DMS 273 treated with DMSO at 0.1 percent for 48 hours (cell line): Measurements from ENCODE around the gene PERCC1.
A peak's percentile ranks its signal among the peaks of the same experiment; 100 is the strongest.
"Not testable (repeated sequence)": the region's sequence is repeated elsewhere in the genome, so short reads cannot be mapped to it uniquely, and the experiment has no call there.

ENCODE experiments used
- DNase-seq: peaks from one replicate; lab custom pipeline; 2025; lab: John Stamatoyannopoulos, UW

The PERCC1 gene

DNA sequence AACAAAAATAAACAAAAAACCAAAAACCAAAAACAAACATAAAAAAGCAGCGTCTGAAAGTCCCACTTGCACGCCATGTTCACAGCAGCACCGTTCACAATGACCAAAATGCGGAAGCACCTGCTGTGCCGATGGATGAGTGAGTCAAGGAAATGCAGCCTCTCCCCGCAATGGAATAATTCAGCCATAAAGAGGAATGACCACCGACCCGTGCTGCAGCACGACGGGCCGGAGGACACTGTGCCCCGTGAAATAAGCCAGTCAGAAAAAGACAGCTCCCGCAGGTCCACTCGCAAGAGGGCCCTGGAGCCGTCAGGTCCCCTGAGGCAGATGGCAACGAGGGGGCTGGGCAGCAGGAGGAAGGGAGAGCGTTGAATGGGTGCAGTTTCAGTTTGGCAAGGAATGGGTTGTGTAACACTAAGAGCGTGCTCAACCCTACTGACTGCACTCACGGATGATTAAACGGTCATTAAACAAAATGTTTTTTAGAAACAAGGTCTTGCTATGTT, 38.9 kb downstream of the PERCC1 start:
- DNase-seq = no peak

DNA sequence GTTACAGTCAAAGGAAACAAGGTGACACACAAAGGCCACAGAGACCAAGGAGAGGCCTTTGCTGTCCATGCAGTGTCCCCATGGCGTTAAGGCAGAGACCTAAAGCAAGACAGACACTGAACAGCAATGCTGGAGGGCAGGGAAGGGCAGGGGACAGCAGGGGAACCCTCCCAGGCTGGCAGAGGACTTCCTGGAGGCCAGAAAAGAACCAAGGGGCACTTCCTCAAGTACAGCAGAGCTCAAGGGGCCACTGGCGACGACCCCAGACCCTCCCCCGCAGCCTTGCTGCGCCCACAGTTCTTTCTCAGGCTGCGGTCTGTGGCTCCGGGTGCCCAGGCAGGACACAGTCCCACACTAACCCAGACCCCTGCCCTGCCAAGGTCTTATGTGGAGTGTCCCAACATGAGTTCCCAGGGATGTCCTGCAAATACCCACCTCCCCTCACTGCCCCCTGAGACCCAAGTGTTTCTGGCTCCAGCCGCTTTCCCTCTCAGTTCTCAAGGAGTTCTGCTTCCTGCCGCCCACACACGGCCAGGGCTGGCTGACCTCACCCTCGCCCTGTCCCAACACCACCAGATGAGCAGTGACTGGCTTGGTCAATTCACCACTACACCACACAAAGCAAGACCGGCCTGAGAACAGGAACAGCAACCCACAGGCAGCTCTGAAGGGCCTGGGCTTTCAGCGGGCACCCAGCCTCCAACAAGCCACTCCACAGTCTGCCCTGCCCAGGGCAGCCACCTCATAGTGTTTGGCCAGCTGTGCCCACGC, 39.8 kb downstream of the PERCC1 start:
- DNase-seq = no peak

DNA sequence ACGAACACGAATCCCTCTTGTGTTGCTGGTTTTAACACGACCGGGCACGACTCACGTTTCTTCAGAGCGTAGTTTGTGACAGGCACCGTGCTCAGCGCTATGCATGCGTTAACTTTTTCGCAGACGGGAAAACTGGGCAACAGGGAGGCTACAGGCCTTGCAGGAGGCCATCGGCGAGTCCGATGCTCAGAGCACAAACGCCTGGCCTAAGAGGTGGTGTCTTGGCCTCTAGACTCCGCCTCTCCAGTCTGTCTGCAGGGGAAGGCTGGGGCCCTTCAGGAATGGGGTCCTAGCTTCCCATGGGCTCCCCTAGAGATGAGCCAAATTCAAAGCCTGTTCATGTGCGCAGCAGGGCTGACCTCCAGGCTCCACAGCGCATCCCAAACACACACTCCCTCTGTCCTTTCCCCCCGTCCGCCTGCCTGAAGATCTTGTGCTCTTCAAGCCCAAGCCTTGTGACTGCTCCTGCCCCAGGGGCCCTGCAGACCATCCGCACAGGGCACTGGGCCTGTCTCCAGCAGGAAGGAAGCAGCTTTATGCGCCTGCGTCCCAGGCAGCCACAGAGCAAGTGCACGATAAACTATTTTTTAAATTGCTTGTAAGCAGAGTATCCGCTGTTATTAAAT, 40.8 kb downstream of the PERCC1 start:
- no peak for DNase-seq

DNA sequence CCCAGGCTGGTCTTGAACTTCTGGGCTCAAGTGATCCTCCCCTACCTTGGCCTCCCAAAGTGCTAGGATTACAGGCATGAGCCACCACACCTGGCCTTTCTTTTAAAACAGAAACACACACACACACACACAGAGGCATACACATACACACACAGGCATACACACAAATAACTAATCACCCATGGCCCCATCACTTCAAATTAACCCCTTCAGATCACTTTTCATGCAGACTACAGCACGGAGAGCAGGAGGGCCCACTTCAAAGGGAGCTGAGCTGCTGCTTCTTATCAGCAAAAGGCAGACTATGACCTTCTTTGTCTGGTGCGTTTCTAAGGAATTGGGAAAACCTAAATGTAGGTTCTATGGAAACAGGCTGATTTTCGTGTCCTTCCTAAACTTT, 42.1 kb downstream of the PERCC1 start:
- DNase-seq = no peak

DNA sequence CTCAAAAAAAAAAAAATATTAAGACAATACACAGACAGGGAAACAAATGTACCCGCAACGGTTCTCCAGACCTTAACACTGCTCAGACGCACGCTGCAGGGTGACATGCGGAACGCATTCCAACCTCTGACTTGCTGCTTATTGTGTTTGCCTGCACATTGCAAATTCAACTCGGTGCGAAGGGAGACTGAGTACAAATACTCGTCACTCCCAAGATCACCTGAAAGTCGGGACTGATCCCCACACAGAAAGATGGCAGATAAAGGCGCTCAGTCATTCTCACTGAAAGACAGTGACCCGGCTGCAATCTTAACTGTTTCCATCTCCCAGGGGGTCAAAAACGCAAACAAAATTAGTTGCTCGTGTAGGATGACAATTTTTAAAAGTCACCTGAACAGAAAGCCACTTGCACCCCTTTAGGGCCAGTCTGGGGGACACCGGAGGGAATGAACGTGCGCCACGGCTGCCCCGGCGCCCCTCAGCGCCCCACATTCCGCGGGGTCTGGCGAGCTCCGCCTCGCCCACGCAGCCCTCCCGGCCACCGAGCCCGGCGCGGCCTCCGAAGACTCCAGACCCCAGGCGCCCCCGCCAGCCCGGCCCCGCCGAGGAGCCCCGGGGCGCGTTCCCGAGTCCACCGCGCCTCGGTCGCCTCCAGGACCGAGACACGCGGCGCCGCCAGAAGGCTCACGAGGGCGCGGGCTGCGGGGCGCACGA, 43.4 kb downstream of the PERCC1 start:
- DNase-seq = no peak

DNA sequence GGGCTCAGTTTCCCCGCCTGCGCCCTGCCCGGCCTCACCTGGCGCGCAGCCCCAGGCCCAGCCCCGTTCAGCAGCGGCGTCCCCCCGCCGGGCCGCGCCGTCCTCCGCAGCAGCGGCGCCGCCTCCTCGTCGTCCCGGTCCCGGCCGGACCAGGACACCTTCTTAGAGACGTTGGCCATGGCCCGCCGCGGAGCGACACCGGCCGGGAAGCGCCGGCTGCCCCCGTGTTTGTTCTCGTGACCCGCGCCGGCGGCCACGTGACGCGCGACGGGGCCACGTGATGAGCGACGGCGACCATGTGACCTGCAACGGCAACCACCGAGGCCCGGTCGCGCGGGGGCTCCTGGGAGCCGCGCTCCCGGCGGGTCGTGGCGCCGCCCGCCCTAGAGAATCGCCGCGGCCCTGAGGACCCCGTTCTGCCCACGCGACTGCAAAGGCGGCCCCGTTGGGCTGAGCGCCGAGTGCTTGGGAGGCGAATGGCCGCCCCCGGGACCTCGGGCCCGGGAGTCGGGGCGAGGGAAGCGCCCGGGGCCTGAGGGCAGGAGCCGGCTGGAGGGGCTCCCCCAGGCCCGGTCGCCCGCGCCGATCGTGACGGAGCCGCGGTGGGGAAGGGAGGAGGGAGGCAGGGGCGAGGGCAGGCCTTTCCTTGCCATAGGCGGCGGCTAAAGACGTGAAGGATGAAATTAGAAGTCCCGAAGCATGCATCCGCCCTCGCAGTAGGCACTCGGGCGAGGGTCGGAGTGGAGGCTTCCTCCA, 44.1 kb downstream of the PERCC1 start, which contains the start of gene CLCN7:
Gene CLCN7 (minus strand): TSS at position 233 of the 756 bp plus-strand sequence. CDS start 54 bp downstream, at position 179.
- DNase-seq = peak; percentile 38

DNA sequence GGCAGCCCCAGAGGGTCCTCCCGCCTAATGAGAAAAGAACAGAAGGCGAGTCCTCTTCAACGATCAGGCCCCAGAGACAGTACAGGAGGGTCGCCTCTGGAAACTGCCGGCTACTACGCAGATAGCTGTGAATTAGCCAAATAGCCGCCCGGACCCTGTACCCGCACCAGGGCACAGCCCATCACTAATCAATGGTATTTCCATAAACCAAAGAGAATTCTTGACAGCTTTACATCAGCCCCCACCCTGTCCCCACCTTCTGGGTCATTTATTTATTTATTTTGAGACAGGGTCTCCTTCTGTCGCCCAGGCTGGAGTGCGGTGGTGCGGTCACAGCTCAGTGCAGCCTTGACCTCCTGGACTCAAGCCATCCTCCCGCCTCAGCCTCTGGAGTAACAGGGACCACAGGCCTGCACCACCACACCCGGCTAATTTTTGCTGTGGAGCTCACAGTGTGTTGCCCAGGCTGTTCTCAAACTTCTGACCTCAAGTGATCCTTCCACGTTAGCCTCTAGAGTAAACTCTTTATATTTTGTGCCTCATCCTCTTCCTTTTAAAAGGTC, 44.8 kb downstream of the PERCC1 start:
- DNase-seq = no peak

DNA sequence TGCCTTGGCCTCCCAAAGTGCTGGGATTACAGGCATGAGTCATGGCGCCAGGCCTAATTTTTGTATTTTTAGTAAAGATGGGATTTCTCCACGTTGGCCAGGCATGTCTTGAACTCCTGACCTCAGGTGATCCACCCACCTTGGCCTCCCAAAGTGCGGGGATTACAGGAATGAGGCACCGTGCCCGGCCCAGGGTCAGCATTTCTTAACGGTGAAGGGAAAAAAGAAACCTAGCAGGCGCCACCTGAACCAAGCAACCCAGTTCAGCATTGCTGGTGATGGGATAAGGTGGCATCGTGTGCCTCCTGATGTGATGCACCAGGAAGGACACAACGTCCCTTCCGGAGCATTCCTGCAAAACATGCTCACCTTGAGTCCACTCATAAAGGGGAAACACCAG, 46.2 kb downstream of the PERCC1 start:
- DNase-seq = no peak

DNA sequence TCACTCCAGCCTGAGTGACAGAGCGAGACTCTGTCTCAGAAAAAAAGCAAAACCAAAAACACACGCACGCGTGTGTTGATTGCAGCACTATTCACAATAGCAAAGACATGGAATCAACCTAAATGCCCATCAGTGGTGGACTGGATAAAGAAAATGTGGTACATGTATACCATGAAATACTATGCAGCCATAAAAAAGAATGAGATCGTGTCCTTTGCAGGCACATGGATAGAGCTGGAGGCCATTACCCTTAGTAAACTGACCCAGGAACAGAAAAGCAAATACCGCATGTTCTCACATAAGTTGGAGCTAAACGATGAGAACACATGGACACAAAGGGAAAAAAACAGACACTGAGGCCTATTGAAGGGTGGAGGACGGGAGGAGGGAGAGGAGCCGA, 48.1 kb downstream of the PERCC1 start:
- DNase-seq = not testable (repeated sequence)

DNA sequence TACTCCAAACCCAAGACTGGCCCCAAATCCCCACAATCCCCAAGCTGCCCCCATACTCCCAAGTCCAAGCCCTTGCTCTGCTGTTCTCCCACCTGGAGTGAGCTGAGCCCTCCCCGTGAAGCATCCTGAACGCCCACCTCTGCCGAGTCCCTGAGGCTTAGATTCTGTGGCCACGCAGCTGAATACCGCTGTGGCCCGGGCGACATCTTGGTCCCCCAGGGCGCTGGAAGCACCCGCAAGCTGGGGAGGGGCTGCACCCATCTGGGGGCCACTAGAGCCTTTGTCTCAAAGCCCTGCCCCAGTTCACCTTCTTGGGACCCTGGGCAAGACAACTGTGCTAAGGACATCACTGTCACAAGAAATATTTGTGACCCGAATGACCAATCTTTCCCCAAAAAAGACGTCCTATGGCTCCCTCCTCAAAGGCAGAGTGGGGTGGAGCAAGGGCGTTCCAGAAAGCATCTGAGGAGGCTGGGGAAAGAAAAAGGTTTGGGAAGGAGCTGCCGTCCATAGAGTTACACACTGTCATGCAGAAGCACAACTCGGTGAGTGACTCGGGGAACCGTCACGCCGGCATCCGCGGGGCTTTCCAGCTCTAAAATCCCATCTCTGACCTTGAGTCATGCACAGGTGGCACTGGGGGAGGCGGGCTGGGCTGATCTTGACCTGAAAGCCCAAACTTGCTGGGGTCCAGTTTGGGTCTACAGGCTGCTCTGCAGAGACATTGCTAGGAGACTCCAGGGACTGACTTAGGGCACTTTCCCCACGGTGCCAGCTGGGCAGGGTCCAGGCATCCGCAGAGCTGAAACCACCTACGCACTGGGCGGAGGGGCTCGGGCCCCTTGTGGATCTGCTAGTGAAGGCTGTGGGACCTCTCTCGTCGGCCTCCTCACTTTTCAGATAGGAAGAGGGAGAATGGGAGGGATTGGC, 51.3 kb downstream of the PERCC1 start:
- no peak for DNase-seq
